Ovary (tissue), 9 donors: ENCODE measurements around the gene NKD2. TPM values are rescaled to one million over a fixed set of nuclear protein-coding genes. Genes with fewer than 3 reads are reported as not detected.

Source experiments
- DNase-seq, 5 donors: peaks; one replicate each; pipeline ENCODE4 v3.0.0-alpha.2; 2019 to 2020
- H3K27ac ChIP-seq, 2 donors: fragments of 200-600 bp; one replicate each; pipeline versions ENCODE4 v1.5.1 to v1.8.0; 2019 to 2022
- H3K27me3 ChIP-seq: fragments of 200-600 bp; one replicate; pipeline ENCODE4 v1.8.0; 2022
- H3K36me3 ChIP-seq: fragments of 200-600 bp; sonication (generic); one replicate; pipeline ENCODE4 v1.5.1; 2019
- H3K4me1 ChIP-seq: one replicate; pipeline ENCODE4 v1.8.1; 2013; ENCODE audit warnings: mild to moderate bottlenecking, moderate library complexity; ENCODE audit not compliant: insufficient read depth
- H3K4me3 ChIP-seq: fragments of 200-600 bp; sonication (generic); one replicate; pipeline ENCODE4 v1.5.1; 2017
- H3K9me3 ChIP-seq, 2 donors: fragments of 200-600 bp in 1 of 2; sonication (generic) in 1 of 2; one replicate each; pipeline versions ENCODE4 v1.5.1 to v1.8.1; 2013 to 2019; ENCODE audit warnings: mild to moderate bottlenecking in 1 of 2, moderate library complexity in 1 of 2
- EP300 ChIP-seq: sonication (generic); formaldehyde crosslinking; IDR thresholded peaks from one replicate; pipeline ENCODE4 v1.6.1; 2017; ENCODE audit warnings: antibody characterized with exemption
- POLR2A ChIP-seq: fragments of 450-650 bp; IDR thresholded peaks from one replicate; pipeline ENCODE4 v1.6.1; 2017; ENCODE audit warnings: antibody characterized with exemption, mild to moderate bottlenecking, moderate library complexity
- WGBS, 3 donors: extraction: QIAGEN DNeasy Blood & Tissue Kit in 1 of 3; methylation state at CpG; one replicate each; pipeline versions ENCODE4 v1.1.5 to v1.1.7; 2013 to 2017; 5-methylcytosine and 5-hydroxymethylcytosine counted together
- intact Hi-C, 4 donors: fragments of 100-400 bp; cut with DNase I; formaldehyde crosslinking; loops; one replicate each; pipeline versions ENCODE4 v1.11.0 to v1.15.1; 2022 to 2023
- polyA plus RNA-seq, 2 donors: library from polyadenylated mRNA; stranded (reverse); fragments of 200-250 nt in 1 of 2; fragments of 350-450 nt in 1 of 2; fragmentation: Illumina TruSeq in 1 of 2; extraction: RNeasy Lipid Tissue Mini Kit (QIAGEN cat#74804) in 1 of 2; gene quantifications; one replicate each; pipeline ENCODE4 v1.2.3, GENCODE V29; 2013 to 2014
- total RNA-seq, 7 donors: library from RNA; depleted of rRNA in 2 of 7; stranded (reverse); fragments of >200 nt in 2 of 7; fragmentation: NEBNext Ultra II Directional in 3 of 7; extraction: Animal tissue kit (Norgen Biotek cat#: 25700) in 3 of 7; gene quantifications; one replicate each; pipeline versions ENCODE4 v1.1.0 to v1.2.4, GENCODE V29; 2016 to 2023
- TF ChIP-seq, protein P1 (sequence below), 3 donors: fragments of 450-650 bp in 2 of 3; fragments of 200-600 bp in 1 of 3; IDR thresholded peaks; one replicate each; pipeline versions ENCODE4 v1.5.1 to v1.8.0; 2016 to 2022; ENCODE audit warnings: antibody characterized with exemption in 3 of 3, mild to moderate bottlenecking in 1 of 3
- donor health status: DM: no; HTN: no; CAD: no; lungs with moderate emphysema.
- donor health status: DM: no; HTN: no; CAD: no.
- donor health status: Bipolar disorder and iron deficiency.
- donor health status: DM: yes; HTN: yes; CAD: no.
- donor health status: DM: no; HTN: no; CAD: no.
- donor health status: DM: yes; HTN: yes; CAD: no.

The NKD2 gene
- total and polyA plus RNA-seq, 9 donors = 0.33 to 17.2 (median 1.4) TPM; not detected in 1

DNA sequence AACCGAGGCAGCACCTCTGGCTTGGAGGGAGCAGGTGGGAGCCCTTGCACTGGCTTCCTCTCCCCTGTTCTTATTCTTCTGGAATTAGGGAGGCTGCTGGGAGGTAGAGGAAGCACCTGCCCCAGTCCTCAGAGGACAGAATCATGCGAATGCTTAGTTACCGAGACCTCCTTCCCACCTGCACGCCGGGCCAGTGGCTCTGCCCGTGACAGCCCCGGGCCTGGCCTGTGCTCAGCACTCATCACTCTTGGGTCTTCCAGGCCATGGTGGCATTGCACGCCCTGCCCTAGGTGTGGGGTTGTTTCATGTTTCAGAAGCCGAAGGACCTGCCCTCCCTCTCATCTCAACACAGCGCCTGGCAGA is 45.3 kb upstream of the NKD2 start:
- intact Hi-C loops = no loop called here
- no peaks in the 10 kb centered on the region for H3K36me3 ChIP-seq

DNA sequence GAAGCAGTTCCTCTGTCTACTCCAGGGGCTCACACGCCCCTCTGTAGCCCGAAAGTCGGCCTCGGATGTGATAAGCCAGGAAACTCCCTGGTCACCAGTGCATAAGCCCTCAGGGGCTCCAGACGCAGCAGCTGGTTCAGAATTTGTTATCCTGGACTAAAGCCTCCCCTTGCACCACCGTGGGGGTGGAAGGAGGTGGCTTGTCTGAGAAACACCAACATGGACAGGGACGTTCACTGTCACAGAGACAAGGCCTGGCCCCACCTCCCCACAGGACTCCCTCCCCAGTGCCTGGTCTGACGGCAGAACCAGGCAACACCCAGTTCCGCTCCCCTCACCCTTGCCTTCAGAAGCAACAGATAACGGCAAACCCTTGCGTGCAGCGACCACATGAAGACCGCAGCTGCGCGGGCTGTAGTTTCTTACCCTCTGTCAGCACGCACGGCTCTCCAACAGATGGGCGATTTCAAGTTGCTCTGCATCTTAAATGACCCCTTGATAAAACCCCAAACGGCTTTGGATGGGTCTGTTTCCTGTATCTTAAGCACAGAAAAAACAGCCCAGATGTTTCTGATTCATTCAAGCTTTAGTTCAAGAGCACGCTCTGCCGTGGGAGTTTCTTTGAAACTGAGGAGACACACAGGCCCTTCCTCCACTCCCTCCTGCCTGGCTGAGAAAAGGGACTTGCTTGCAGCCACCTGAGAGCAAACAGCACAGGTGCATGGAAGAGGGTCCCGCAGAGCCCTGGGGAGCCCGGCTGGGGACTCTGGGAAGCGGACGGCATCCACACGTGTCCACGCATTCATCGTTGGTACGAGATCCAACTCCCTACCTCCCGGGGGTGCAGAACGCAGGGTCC is 44.7 kb upstream of the NKD2 start:
- WGBS, 3 donors = 9 to 21% (median 13%) methylated on average over 23 to 31 of the region's 31 CpGs
- DNase-seq = no peak
- intact Hi-C loops = no loop called here
- Histone ChIP-seq H3K4me3 (no peak overlapping the region), H3K9me3 (no peaks in the 10 kb centered on the region), H3K36me3 (no peaks in the 10 kb centered on the region), H3K27ac (no peak overlapping the region), H3K27me3 (no peaks in the 10 kb centered on the region), H3K4me1 (peaks cover 12% of the 10 kb centered on the region)
- no peak for TF ChIP-seq EP300

More for the DNA sequence above, 45.3 kb upstream of the NKD2 start:
- Histone ChIP-seq H3K9me3 (no peaks in the 10 kb centered on the region), H3K4me1 (peaks cover 12% of the 10 kb centered on the region), H3K4me3 (no peak overlapping the region), H3K27me3 (no peaks in the 10 kb centered on the region), H3K27ac (no peak overlapping the region)
- WGBS, 3 donors = 61 to 74% (median 64%) methylated on average over 10 of the region's 10 CpGs
- no peak for DNase-seq
- TF ChIP-seq, protein P1, sequence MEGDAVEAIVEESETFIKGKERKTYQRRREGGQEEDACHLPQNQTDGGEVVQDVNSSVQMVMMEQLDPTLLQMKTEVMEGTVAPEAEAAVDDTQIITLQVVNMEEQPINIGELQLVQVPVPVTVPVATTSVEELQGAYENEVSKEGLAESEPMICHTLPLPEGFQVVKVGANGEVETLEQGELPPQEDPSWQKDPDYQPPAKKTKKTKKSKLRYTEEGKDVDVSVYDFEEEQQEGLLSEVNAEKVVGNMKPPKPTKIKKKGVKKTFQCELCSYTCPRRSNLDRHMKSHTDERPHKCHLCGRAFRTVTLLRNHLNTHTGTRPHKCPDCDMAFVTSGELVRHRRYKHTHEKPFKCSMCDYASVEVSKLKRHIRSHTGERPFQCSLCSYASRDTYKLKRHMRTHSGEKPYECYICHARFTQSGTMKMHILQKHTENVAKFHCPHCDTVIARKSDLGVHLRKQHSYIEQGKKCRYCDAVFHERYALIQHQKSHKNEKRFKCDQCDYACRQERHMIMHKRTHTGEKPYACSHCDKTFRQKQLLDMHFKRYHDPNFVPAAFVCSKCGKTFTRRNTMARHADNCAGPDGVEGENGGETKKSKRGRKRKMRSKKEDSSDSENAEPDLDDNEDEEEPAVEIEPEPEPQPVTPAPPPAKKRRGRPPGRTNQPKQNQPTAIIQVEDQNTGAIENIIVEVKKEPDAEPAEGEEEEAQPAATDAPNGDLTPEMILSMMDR (IDR thresholded peaks at IDR 0.05) = no peak
- TF ChIP-seq POLR2A (no peak), EP300 (no peak)

DNA sequence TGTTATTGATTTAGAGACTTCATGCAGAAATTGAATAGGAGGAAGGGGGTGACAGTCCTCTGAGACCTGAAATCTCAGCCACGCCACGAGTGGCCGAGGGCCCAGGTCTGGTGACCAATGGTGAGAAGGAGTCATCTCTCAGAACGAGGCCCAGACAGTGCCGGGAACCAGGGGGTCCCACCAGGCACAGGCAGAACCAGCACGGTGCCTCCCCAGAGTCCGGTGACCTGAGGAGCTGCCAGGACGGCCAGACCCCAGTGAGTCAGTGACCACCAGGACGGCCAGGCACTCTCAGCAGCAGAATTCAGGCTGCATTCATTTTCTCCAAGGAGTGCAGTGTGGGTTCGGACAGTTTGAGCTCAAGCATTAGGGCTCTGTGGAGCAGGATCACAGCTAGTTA is 43.8 kb upstream of the NKD2 start:
- Histone ChIP-seq H3K27ac (no peak overlapping the region), H3K36me3 (no peaks in the 10 kb centered on the region), H3K4me1 (peaks cover 12% of the 10 kb centered on the region), H3K4me3 (no peak overlapping the region), H3K27me3 (no peaks in the 10 kb centered on the region), H3K9me3 (no peaks in the 10 kb centered on the region)
- WGBS, 3 donors = 60 to 63% (median 61%) methylated on average over 10 of the region's 10 CpGs
- DNase-seq = no peak
- TF ChIP-seq POLR2A (no peak), EP300 (no peak)
- TF ChIP-seq, protein P1 (IDR thresholded peaks at IDR 0.05) = no peak
- intact Hi-C loops = no loop called here

DNA sequence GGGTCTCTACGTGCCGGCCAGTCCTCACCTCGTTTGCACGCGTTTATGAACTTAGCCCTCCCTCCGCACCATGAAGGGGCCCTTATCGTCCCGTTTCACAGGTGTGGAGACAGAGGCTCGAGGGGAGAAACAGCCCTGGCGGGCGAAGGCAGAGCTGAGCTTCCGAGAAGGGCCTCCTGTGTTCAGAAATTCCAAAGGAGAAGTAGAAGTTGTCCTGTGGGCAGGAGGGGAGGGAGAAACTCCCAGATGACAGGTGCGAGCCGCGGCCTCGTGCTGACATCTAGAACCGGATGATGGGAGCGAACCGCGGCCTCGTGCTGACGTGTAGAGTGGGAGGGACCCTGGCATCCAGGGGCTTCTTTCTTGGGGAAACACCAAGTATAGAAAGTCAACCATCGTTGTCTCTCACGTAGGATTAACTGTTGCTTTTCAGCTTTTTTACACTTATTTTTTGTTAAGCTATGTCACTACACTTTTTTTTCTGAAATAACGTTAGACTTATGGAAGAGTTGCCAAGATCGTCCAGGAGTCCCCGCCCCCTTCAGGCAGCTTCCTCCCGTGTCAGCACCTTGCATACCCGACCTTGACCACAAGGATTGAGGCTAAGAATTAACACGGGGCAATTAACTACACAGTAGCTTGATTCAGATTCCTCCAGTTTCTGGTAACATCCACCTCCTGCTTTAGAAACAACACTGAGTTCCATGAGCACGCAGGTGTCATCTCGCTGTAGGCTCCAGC is 42.8 kb upstream of the NKD2 start:
- intact Hi-C loops = no loop called here
- H3K27ac ChIP-seq = no peak overlapping the region
- TF ChIP-seq POLR2A = no peak
- TF ChIP-seq, protein P1 (IDR thresholded peaks at IDR 0.05) = no peak
- TF ChIP-seq EP300 = no peak
- H3K4me1 ChIP-seq = peaks cover 12% of the 10 kb centered on the region
- H3K27me3 ChIP-seq = no peaks in the 10 kb centered on the region
- DNase-seq = no peak
- no peaks in the 10 kb centered on the region for H3K36me3 ChIP-seq
- H3K9me3 ChIP-seq = no peaks in the 10 kb centered on the region
- 68 to 76% (median 75%) methylated on average over 32 of the region's 32 CpGs for WGBS, 3 donors
- H3K4me3 ChIP-seq = no peak overlapping the region

DNA sequence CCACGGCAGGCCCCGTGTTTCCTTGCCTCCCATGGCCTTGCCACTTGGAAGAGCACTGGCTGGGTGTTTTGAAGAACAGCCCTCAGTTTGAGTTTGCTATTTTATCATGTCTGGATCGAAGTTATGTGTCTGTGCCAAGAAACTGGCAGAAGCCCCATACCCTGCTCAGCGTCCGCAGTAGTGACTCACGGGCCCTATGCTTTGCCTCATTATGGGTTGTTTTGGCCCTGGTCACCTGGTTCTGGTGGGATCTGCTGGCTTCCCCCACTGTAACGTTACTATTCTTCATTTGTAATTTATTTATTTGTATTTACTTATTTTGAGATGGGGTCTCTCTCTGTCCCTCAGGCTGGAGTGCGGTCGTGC is 42.3 kb upstream of the NKD2 start:
- H3K4me3 ChIP-seq = no peak overlapping the region
- H3K27me3 ChIP-seq = no peaks in the 10 kb centered on the region
- no peaks in the 10 kb centered on the region for H3K36me3 ChIP-seq
- TF ChIP-seq, protein P1 (IDR thresholded peaks at IDR 0.05) = no peak
- TF ChIP-seq POLR2A (no peak), EP300 (no peak)
- no peak for DNase-seq
- H3K4me1 ChIP-seq = peaks cover 12% of the 10 kb centered on the region
- WGBS, 3 donors = 68 to 80% (median 74%) methylated on average over 9 of the region's 9 CpGs
- intact Hi-C loops = no loop called here
- no peaks in the 10 kb centered on the region for H3K9me3 ChIP-seq
- H3K27ac ChIP-seq = no peak overlapping the region
